EL (cell line): ENCODE results near the gene MYZAP.

Source experiments
- DNase-seq: peaks from one replicate; pipeline ENCODE4 v3.0.0-alpha.2; 2016

The MYZAP gene

DNA sequence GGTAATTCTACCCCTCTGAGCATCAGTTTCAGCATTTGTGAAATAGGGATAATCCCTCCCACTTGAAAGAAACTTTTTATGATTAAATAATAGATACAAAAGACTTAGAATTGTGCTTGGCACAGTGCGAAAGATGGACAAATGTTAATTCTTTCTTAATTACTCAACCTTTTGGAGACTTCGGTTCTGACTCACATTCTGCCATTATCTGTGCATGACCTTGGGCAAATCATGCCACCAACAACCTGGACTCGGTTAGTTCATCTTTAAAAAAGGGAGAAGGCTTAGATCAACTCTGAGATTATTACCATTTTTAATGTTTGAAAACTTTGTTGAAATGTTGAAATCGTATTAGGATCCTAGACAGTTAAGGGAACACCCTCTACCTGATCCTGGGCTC, 74.2 kb downstream of the MYZAP start:
- DNase-seq, result peak; percentile 44

DNA sequence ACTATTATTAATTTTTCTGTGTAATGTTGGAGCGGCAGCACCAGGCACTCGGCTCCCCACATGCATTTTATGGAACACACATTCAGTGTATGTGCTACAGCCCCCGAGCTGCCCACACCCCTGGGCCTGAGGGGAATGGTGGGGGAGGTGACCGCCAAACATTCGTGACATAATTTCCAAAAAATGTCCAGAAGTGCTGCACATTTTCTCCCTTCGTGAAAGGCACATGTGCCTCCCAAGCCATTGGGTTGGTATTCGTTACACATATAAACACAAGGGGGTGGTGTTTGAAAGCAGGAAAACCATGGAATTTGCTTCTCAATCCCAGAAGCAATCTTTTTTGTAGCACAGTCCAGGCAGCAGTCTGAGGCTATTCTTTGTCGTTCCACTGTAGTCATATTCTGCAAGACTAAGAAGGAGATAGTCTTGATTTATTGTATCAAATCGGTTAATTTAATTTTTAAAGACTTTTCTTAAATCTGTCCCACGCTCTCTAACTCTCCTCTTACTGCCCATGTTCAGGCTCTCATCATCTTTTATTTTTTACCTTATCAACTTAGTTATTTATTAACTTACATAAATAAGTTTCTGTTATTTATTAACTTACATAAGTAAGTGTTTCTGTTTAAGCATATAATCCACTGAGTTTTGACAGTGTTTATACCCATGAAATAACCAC, 75.6 kb downstream of the MYZAP start:
- DNase-seq, result peak; percentile 93

- no peak for DNase-seq
Measured at GRCh38 chr15:57668016-57668415, 76.3 kb downstream of the MYZAP start.

DNA sequence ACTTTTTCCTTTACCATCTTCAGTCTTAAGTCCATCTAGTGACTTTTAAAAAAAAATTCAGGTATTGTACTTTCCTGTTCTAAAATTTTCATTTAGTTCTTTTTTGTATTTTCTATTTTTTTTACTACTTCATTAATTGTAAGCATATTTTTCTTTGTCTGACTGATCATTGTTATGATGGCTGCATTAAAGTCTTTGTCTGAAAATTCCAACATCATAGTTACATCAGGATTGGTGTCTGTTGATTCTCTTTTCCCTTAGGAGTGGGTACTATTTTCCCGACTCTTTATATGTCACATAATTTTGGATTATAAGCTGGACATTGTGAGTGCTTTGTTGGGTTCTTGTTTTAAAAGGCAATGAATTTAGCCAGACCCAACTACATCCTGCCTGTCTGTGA, 79.9 kb downstream of the MYZAP start:
- no peak for DNase-seq

DNA sequence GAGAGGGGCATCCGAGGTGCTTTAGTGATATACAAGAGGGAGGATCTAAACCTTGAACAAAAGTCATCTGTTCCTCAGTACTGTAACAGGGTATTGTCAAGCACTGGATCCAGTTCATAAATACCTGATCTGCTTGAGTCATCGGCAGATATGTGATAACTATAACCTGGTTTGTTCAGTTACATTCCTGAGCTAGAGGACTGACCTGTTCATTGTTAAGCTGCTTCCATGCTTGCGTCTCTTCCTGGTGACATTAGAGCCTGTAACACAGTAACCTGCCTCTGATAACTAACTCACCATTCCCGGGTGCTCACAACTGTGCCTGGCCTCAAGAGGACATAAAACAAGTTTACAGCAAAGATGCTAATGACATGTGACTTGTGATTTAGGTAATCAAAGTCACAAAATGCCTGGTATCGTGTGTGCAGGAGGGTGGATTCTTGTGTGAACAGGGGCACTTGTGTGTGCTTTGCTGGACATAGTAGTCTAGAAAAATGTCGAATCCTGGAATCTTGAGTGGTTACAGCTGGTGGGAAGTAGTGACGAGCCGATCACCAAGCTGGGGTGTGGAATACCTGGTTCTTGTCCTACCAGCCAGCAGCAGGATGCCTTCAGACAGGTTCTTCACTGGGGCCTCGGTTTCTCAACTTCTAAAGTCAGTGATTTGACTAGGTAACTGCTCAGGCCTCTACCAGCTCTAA, 83.9 kb downstream of the MYZAP start:
- DNase-seq, result no peak

GRCh38 chr15:57676585-57676984, 84.9 kb downstream of the MYZAP start:
- no peak for DNase-seq

DNA sequence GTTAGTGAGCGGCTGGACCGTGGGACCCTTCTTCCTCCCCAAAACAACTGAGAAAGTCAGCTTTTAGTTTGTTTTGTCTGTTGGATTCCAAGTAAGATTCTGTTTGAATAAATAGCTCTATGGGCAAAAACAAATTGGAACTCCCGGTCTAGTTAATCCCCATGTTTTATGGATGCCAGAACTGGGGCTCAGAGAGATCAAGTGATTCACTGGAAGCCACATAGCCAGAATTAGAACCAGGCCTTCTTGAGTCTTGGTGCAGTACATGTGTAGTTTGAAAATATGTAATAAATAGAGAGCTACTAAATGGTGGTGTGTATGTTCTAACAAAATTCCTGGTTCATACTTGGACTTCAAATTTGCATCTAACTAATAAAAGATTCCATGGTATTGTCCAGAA, 85.5 kb downstream of the MYZAP start:
- no peak for DNase-seq

- DNase-seq, result peak; percentile 75
Measured at GRCh38 chr15:57680021-57680420, 88.3 kb downstream of the MYZAP start.

DNA sequence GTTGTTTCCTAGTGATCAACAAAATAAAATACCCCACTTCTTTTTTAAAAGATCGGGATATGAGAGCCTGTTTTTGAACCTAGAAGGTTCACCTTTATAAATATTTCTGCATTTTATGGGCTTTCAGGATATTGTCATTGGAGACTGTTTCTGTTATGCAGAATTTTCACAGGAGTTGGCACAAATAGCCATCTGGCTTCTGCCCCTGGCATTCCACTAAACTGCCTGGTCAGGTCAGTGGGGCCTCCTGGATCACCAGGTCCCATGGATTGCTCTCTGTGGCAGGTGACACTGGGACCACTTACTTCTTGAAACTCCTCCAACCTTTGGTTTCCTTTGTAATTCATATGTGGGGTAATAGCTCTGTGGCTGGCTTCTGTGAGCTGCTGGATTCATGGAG, 89.3 kb downstream of the MYZAP start:
- no peak for DNase-seq

DNA sequence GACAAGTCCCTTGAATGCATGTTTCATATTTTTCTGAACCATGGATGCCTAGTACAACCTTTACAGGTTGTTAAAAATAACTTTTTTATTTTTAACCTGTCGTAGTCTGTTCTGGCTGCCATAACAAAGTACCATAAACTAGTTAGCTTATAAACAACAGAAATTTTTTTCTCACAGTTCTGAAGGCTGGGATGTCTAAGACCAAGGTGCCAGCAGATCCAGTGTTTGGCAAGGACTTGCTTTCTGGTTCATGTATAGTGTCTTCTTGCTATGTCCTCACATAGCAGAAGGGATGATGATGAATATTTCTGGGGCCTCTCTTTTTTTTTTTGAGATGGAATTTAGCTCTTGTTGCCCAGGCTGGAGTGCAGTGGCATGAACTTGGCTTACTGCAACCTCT, 91.8 kb downstream of the MYZAP start:
- DNase-seq, result no peak

DNA sequence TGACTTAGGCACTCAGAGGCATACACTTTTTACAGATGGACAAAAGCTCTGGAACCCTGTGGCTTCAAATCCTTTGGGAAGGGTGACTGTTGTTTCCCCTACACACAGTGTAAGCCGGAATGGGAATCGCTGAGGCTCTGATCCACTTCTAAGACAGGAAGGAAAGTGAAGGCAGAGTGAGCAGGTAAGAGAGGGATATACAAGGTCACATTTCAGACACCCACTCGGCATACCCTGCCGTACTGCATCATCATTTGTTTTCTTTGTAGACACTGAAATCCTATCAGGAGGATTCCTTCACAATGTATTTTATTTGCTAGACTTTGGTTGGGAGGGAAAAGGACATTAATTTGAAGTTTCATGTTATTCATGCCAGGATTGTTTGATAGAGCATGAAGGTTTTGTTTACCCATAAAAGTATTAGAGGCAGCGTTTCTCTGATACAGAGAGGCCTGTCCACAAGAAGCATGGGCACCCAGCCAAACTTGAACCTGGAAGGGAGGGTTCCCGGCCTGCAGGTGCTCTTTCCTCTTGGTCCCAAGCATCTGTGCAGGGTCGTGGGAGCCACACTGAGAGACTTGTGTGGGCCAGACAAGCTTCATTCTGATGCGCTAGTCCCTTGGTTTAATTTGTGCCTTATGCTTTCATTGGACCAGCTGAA, 92.9 kb downstream of the MYZAP start:
- DNase-seq, result no peak

- DNase-seq, result no peak
Measured at GRCh38 chr15:57685306-57686095, 93.8 kb downstream of the MYZAP start.

DNA sequence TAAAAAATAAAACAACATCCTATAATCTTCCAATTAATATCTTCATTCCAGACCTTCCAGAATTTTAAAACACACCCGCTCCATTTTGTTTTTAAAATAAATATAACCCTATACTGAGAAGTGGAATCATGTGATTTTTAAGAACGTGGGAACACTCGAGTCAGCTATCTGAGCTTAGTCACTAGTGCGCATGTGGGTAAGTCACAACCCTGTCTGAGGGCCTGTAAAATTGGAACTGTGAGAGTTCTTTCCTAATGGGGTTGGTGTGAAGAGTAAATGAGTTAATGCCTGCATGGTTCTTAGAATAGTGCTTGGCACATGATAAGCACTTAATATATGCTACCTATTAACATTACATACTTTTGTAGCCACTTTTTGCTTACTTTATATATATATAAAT, 95.0 kb downstream of the MYZAP start:
- no peak for DNase-seq

GRCh38 chr15:57690341-57690966, 98.8 kb downstream of the MYZAP start:
- no peak for DNase-seq

DNA sequence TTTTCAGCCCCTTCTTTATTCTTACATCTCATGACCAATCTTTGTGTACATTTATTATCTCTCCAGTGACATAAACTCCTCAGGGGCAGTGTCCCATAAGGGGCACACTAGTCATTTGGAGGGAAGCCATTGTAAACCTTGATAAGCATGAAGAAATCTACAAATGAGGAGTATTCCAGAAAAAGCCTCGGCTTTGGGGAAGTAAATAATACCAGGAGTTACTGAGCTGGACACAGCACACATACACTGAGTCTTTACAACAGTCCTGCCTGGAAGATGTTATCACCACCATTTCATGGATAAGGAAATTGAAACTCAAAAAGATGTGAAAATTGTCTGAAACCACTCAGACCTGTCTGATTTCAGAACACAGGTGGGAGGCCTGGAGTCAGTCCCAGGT, 99.4 kb downstream of the MYZAP start:
- DNase-seq, result no peak

DNA sequence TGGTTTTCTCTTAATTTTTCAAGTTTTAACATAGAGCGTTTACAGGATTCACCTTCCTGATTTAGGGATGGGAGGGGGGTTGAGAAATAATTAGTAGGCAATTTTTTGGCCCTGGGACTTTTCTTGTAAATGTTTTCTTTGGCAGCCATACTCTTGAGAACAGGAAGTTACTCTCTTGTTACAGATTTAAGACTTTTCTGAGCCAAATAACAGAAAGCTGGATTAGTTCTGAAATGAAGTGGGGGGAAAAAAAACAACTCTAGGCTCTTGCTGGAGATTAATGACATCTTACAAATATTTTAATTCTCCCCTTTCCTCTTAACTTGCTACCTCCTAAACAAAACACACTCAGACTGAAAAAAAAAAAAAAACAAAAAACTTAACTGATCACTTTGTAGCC, 101.0 kb downstream of the MYZAP start:
- DNase-seq, result peak; percentile 38

- peak; percentile 61 for DNase-seq
Measured at GRCh38 chr15:57694279-57694678, 102.6 kb downstream of the MYZAP start.

DNA sequence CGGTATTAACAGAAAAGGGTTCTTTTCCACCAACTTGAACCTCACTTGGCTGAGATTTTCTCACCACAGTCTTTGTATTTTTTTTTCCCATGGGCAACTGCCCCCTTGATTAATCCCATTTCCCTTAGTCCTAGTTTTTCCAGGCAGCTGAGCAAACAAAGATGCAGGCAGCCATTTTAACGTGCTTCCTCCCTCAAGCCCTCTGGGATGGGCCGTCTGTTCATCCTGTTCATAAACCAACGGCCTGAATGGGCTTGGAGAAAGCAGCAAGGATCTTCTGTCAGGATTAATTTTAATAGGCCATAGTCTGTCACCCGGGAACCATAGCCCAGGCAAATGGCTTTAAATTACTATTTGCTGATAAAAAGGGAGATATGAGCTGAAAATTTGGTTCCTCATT, 104.4 kb downstream of the MYZAP start:
- no peak for DNase-seq

DNA sequence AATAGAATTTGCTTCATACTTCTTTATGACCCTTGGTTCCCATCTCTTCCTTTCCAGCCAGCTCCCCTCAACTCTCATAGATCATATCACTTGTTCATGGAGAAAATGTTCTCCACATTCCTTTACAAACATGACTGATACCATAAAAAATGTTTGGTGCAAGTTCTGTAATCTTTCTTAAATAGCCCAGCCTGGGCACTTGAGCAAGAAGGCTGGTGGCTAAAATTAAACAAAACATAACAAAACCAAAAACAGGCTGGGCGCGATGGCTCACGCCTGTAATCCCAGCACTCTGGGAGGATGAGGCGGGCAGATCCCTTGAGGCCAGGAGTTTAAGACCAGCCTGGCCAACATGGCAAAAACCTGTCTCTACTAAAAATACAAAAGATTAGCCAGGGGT, 105.9 kb downstream of the MYZAP start:
- peak; percentile 80 for DNase-seq

GRCh38 chr15:57698243-57698642, 106.5 kb downstream of the MYZAP start:
- no peak for DNase-seq

- no peak for DNase-seq
Measured at GRCh38 chr15:57698991-57699390, 107.3 kb downstream of the MYZAP start.

DNA sequence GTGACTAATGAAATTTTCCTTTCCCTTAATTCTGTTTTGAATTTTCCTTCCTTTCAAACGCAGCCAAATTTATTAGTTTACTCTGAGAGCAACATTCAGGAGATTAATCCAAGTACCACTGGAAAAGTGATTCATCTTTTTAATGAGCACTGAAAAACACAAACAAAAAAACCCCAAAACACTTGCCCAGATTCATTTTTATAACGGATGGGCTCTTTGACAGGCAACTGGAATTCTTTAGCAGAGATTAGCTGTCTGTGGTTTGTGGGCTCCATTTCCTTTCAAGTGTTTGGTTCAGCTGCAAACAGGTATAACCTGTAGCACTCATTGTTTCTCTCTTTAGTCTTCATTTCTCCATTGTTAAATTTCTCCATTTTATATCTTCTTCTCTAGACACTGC, 111.7 kb downstream of the MYZAP start:
- peak; percentile 57 for DNase-seq

GRCh38 chr15:57704441-57704840, 112.7 kb downstream of the MYZAP start:
- DNase-seq, result no peak
